Left ventricle myocardium inferior (tissue), 1 donor: Measurements from ENCODE around the gene DDX50. TPM values are rescaled to one million over a fixed set of nuclear protein-coding genes. Genes with fewer than 3 reads are reported as not detected.
A peak's percentile ranks its signal among the peaks of the same experiment; 100 is the strongest.
"Not testable (repeated sequence)": the region's sequence is repeated elsewhere in the genome, so short reads cannot be mapped to it uniquely, and the experiment has no call there.

Source experiments
- DNase-seq: peaks from one replicate; pipeline ENCODE4 v3.0.0-alpha.2; 2020
- H3K27ac ChIP-seq: fragments of 200-600 bp; replicated peaks from 2 replicates; pipeline ENCODE4 v1.8.0; 2021
- H3K27me3 ChIP-seq: fragments of 200-600 bp; 2 replicates; pipeline ENCODE4 v1.8.0; 2021; ENCODE audit warnings: low read depth
- H3K36me3 ChIP-seq: fragments of 200-600 bp; 2 replicates; pipeline ENCODE4 v1.8.0; 2021
- H3K4me1 ChIP-seq: fragments of 200-600 bp; 2 replicates; pipeline ENCODE4 v1.8.0; 2021
- H3K4me3 ChIP-seq: fragments of 200-600 bp; 2 replicates; pipeline ENCODE4 v1.8.0; 2021; ENCODE audit warnings: mild to moderate bottlenecking, moderate library complexity
- H3K9me3 ChIP-seq: fragments of 200-600 bp; replicated peaks from 2 replicates; pipeline ENCODE4 v1.8.0; 2021
- CTCF ChIP-seq: fragments of 200-600 bp; IDR thresholded peaks from 2 replicates; pipeline ENCODE4 v1.8.0; 2021; ENCODE audit warnings: antibody characterized with exemption, mild to moderate bottlenecking, borderline replicate concordance
- intact Hi-C: fragments of 100-400 bp; cut with micrococcal nuclease; formaldehyde crosslinking; loops from one replicate; pipeline ENCODE4 v1.11.0; 2022
- long read RNA-seq: library from polyadenylated mRNA; unstranded; transcript quantifications from one replicate; pipeline ENCODE4 v2.0.0, GENCODE V29; 2021
- total RNA-seq: library from RNA; stranded (reverse); fragmentation: NEBNext Ultra II Directional; extraction: Animal tissue kit (Norgen Biotek cat#: 25700); gene quantifications from one replicate; pipeline ENCODE4 v1.2.1, GENCODE V29; 2021
- donor health status: DM: no; HTN: yes; CAD: no; lungs with severe emphysema.

DDX50 gene
- total RNA-seq: 20.2 TPM
- long read RNA-seq, transcript DDX50-201 (15 exons, 2,538 nt): major isoform, 48 of 53 reads
- long read RNA-seq, partial matches to known transcripts: 0 of 53 reads
- long read RNA-seq, other reads (novel, unspliced or antisense): 5 of 53 reads

- Histone ChIP-seq H3K27ac (peak within 1 kb of the TSS; percentile 97), H3K27me3 (no peaks in the 10 kb centered on the region), H3K36me3 (peaks cover under 1% of the 10 kb centered on the region), H3K4me1 (peaks cover 41% of the 10 kb centered on the region), H3K4me3 (peak within 1 kb of the TSS; percentile 80), H3K9me3 (no peaks in the 10 kb centered on the region)
- peak; percentile 36 for TF ChIP-seq CTCF
- DNase-seq: peak; percentile 96
- intact Hi-C loops: no loop called here
Measured at GRCh38 chr10:68901105-68901927, at the start of gene DDX50. Gene DDX50 (plus strand): TSS chr10:68901315. CDS start chr10:68901385, 70 bp downstream.

- no peak overlapping the region for H3K4me3 ChIP-seq
- H3K27me3 ChIP-seq: peaks cover 19% of the 10 kb centered on the region
- H3K9me3 ChIP-seq: peaks cover 20% of the 10 kb centered on the region
- no peak overlapping the region for H3K27ac ChIP-seq
- intact Hi-C loops: no loop called here
- no peak for DNase-seq
- no peaks in the 10 kb centered on the region for H3K4me1 ChIP-seq
- TF ChIP-seq CTCF: no peak
- no peaks in the 10 kb centered on the region for H3K36me3 ChIP-seq
Measured at GRCh38 chr10:68856352-68856751, 44.8 kb upstream of the DDX50 start.

GRCh38 chr10:68857005-68857404 is 44.1 kb upstream of the DDX50 start:
- peaks cover 19% of the 10 kb centered on the region for H3K27me3 ChIP-seq
- intact Hi-C loops: no loop called here

GRCh38 chr10:68861253-68861652 is 39.9 kb upstream of the DDX50 start:
- DNase-seq: no peak
- H3K36me3 ChIP-seq: no peaks in the 10 kb centered on the region
- H3K27me3 ChIP-seq: no peaks in the 10 kb centered on the region
- intact Hi-C loops: no loop called here
- no peak overlapping the region for H3K4me3 ChIP-seq
- no peak overlapping the region for H3K27ac ChIP-seq
- no peaks in the 10 kb centered on the region for H3K4me1 ChIP-seq
- TF ChIP-seq CTCF: no peak
- H3K9me3 ChIP-seq: peaks cover 39% of the 10 kb centered on the region

More at GRCh38 chr10:68857005-68857404, 44.1 kb upstream of the DDX50 start:
- Histone ChIP-seq H3K4me3 (no peak overlapping the region), H3K9me3 (peaks cover 27% of the 10 kb centered on the region), H3K36me3 (no peaks in the 10 kb centered on the region), H3K4me1 (no peaks in the 10 kb centered on the region), H3K27ac (no peak overlapping the region)
- no peak for DNase-seq
- TF ChIP-seq CTCF: no peak

- no peak for DNase-seq
- intact Hi-C loops: no loop called here
- H3K27ac ChIP-seq: no peak overlapping the region
- TF ChIP-seq CTCF: no peak
- H3K36me3 ChIP-seq: no peaks in the 10 kb centered on the region
- no peak overlapping the region for H3K4me3 ChIP-seq
- H3K4me1 ChIP-seq: no peaks in the 10 kb centered on the region
- no peaks in the 10 kb centered on the region for H3K27me3 ChIP-seq
- H3K9me3 ChIP-seq: peaks cover 36% of the 10 kb centered on the region
Measured at GRCh38 chr10:68864611-68865010, 36.5 kb upstream of the DDX50 start.

- H3K9me3 ChIP-seq, H3K4me1 ChIP-seq, intact Hi-C loops, H3K27me3 ChIP-seq, H3K36me3 ChIP-seq, DNase-seq, H3K4me3 ChIP-seq, H3K27ac ChIP-seq: not testable (repeated sequence)
Measured at GRCh38 chr10:68868173-68868572, 32.9 kb upstream of the DDX50 start.
